Endothelial cell of umbilical vein (primary cell): Measurements from ENCODE around the gene SRP68.

Source experiments
- CTCF ChIP-seq, 2 donors: IDR thresholded peaks; 1 replicate in 1 of 2; 2 replicates in 1 of 2; pipeline ENCODE4 v1.5.1; 2011; ENCODE audit warnings: low read length in 2 of 2, mild to moderate bottlenecking in 2 of 2, moderate library complexity in 2 of 2, control low read depth in 1 of 2, inconsistent platforms in 1 of 2, low read depth in 1 of 2; ENCODE audit not compliant: insufficient read depth in 1 of 2; ENCODE audit errors: extremely low read depth in 1 of 2
- EZH2 ChIP-seq: IDR thresholded peaks from 2 replicates; pipeline ENCODE4 v1.6.1; 2012; ENCODE audit warnings: borderline replicate concordance, low read depth, mild to moderate bottlenecking, moderate library complexity, low read length, inconsistent platforms; ENCODE audit not compliant: severe bottlenecking
- JUN ChIP-seq: IDR thresholded peaks from 2 replicates; pipeline ENCODE4 v1.6.1; 2011; ENCODE audit warnings: borderline replicate concordance, low read depth; ENCODE audit not compliant: insufficient read length, insufficient read depth
- MAX ChIP-seq: IDR thresholded peaks from 2 replicates; pipeline ENCODE4 v1.6.1; 2011; ENCODE audit not compliant: insufficient read depth, insufficient read length
- MYC ChIP-seq: IDR thresholded peaks from one replicate; pipeline ENCODE4 v1.6.1; 2011; ENCODE audit warnings: mild to moderate bottlenecking, low read depth, low read length
- POLR2A ChIP-seq: IDR thresholded peaks from 2 replicates; pipeline ENCODE4 v1.6.1; 2012; ENCODE audit warnings: low read depth, mild to moderate bottlenecking, control low read depth, low read length
- POLR2AphosphoS5 ChIP-seq: IDR thresholded peaks from 2 replicates; pipeline ENCODE4 v1.6.1; 2012; ENCODE audit warnings: low read depth, mild to moderate bottlenecking, control low read depth, low read length, moderate library complexity; ENCODE audit not compliant: insufficient read depth

- no peak for TF ChIP-seq CTCF (IDR thresholded peaks at IDR 0.05; ENCODE audit: extremely low read depth in 1 of 2, insufficient read depth in 1 of 2, low read depth in 1 of 2, low read length in 2 of 2)
- no peak for TF ChIP-seq MYC
- no peak for TF ChIP-seq POLR2A
- no peak for TF ChIP-seq POLR2AphosphoS5
- no peak for TF ChIP-seq MAX
- TF ChIP-seq EZH2 = no peak
- TF ChIP-seq JUN = no peak
Measured at GRCh38 chr17:76023900-76024237, 48.4 kb downstream of the SRP68 start.
